ENCODE data around the gene FAM163A.
"Not testable (repeated sequence)": the region's sequence is repeated elsewhere in the genome, so short reads cannot be mapped to it uniquely, and the experiment has no call there.

Gene FAM163A

DNA sequence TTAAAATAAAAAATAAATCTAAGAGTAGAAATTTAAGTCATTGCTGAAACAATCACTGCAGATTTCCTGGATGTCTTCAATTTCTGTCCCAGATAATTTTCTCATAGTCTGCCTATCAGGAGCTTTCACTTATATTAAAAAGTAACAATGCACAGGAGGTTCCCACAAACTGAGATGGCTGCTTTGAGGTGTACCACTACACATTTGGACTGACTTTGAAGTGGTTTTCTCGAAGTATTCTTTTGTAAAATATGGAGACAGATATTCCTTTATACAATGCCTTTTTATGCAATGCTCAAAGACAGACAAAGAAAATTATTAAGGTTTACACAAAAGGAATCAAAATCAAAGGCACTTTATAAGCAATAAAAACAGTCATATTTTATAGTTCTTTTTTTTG lies 110.0 kb downstream of the FAM163A start:
- no peak for DNase-seq (ENCODE audit: low read depth in 2 of 2)

DNA sequence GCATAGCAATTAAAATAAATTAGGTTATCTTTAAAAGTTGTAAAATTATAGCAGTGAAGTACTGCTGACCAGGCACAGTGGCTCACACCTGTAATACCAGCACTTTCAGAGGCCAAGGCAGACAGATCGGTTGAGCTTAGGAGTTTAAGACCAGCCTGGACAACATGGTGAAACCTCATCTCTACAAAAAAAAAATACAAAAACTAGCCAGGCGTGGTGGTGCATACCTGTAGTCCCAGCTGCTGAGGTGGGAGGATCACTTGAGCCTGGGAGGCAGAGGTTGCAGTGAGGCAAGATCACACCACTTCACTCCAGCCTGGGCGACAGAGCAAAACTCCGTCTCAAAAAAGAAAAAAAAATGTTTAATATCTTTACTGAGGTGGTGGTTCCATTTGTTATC lies 112.7 kb downstream of the FAM163A start:
- not testable (repeated sequence) for DNase-seq (ENCODE audit: low read depth in 2 of 2)

DNA sequence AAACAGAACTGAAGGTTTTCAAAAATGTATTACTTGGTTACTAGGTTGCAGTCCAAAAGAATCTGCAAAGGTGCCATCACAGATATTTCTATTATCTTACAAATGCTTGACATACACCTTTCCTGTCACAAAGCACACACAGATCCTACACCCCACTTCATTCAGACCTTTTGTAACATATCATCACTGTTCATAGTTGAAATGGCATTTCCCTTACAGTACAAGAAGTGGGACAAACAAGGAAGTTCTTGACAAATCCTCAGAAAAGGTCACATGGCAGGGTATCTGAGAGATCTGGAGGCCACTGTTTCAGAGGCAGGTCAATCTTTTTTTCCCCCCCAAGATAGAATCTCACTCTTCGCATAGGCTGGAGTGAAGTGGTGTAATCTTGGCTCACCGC lies 113.2 kb downstream of the FAM163A start:
- no peak for DNase-seq (ENCODE audit: low read depth in 2 of 2)

DNA sequence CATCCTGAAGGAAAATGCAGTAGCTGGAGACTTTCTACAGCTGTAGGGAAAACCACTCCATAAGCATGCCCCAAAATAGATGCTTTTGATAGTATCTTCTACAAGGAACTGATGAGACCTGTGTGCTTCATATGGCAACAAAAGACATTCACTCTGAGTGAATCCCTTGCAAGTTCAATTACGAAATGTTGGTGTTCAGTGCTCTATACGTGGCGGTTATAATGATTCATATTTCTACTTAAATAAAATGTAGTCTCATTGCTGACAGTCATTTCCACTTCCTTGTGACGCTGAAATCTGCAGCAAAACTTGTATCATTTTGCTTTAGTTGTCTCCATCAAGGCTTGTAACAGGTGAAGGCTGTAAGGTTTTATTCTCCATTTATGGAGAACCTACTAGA lies 113.9 kb downstream of the FAM163A start:
- DNase-seq (ENCODE audit: low read depth in 2 of 2) = no peak

DNA sequence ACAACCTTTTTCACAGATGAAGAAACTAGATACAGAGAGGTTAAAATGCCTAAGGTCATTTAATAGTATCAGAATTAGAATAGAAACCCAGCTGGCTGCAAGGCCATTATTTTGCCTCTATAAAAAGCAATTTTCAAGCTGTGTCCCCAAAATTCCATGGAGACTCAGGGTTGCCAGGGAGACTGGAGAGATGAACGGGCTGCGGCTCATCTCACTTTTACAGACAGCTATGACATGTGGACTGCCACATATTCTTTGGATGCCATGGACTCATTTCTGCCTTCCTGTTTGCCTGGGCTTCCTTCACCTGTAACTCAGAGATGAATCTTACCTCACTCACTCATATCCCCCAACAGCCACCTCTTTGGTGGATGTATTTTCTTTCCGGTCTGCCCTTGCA lies 117.6 kb downstream of the FAM163A start:
- DNase-seq (ENCODE audit: low read depth in 2 of 2) = no peak

DNA sequence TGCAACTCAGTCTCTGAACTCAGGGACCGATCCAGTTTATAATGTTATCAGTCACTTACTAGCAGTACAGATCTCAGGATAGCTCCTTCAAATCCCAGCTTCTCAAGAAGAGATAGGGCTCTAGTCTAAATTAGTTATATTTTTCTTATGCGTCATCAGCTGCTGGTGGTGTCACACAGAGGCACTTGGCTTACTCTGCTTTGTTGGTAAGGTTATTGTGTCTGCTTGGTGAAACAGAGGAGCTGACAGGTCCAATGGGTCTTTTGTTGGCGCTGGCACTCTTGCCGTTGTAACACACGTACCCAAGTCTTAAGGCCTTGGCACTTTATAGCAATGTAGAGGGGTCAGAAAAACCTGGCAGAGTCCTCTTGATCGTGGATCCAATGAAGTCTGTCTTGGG lies 122.3 kb downstream of the FAM163A start:
- no peak for DNase-seq (ENCODE audit: low read depth in 2 of 2)
